WTC11 (cell line): Measurements from ENCODE around the gene CABP2.

Experiments used
- CBFB ChIP-seq: sonication (generic); formaldehyde crosslinking; IDR thresholded peaks from 2 replicates; pipeline ENCODE4 v1.8.1; 2022; ENCODE audit warnings: mild to moderate bottlenecking, low read depth, missing genetic modification reagents
- CDX4 ChIP-seq: fragments of 250-450 bp; sonication (Bioruptor Pico); IDR thresholded peaks from 2 replicates; pipeline ENCODE4 v1.9.0; 2021; ENCODE audit warnings: moderate library complexity, mild to moderate bottlenecking, inconsistent platforms, borderline replicate concordance
- CREM ChIP-seq: sonication (generic); formaldehyde crosslinking; IDR thresholded peaks from 2 replicates; pipeline ENCODE4 v1.8.1; 2022; ENCODE audit warnings: mild to moderate bottlenecking, missing genetic modification reagents, moderate library complexity
- CTCF ChIP-seq: fragments of 200-600 bp; IDR thresholded peaks from 2 replicates; pipeline ENCODE4 v1.8.0; 2022; ENCODE audit warnings: antibody characterized with exemption
- E2F4 ChIP-seq: sonication (generic); formaldehyde crosslinking; IDR thresholded peaks from 2 replicates; pipeline ENCODE4 v1.8.1; 2022; ENCODE audit warnings: low read depth, mild to moderate bottlenecking, moderate library complexity, missing genetic modification reagents, borderline replicate concordance
- FOXJ3 ChIP-seq: sonication (generic); formaldehyde crosslinking; IDR thresholded peaks from 2 replicates; pipeline ENCODE4 v1.9.0; 2021; ENCODE audit warnings: missing genetic modification reagents, mild to moderate bottlenecking, borderline replicate concordance
- GABPB1 ChIP-seq: sonication (generic); formaldehyde crosslinking; IDR thresholded peaks from 2 replicates; pipeline ENCODE4 v1.8.1; 2023; ENCODE audit warnings: mild to moderate bottlenecking, missing genetic modification reagents
- HMGXB4 ChIP-seq: sonication (generic); formaldehyde crosslinking; IDR thresholded peaks from 2 replicates; pipeline ENCODE4 v1.8.1; 2023; ENCODE audit warnings: mild to moderate bottlenecking, moderate library complexity, missing genetic modification reagents
- JAZF1 ChIP-seq: fragments of 250-450 bp; sonication (Bioruptor Pico); IDR thresholded peaks from 2 replicates; pipeline ENCODE4 v1.9.0; 2021; ENCODE audit warnings: moderate library complexity, mild to moderate bottlenecking, inconsistent platforms
- MAX ChIP-seq: sonication (generic); formaldehyde crosslinking; IDR thresholded peaks from 2 replicates; pipeline ENCODE4 v1.8.0; 2022; ENCODE audit warnings: mild to moderate bottlenecking, missing genetic modification reagents
- NR3C1 ChIP-seq: sonication (generic); formaldehyde crosslinking; conservative IDR thresholded peaks from 2 replicates; pipeline ENCODE4 v1.8.1; 2023; ENCODE audit warnings: low read depth, mild to moderate bottlenecking, missing genetic modification reagents
- SOX15 ChIP-seq: fragments of 250-450 bp; sonication (Bioruptor Pico); IDR thresholded peaks from 2 replicates; pipeline ENCODE4 v1.9.0; 2021; ENCODE audit warnings: mild to moderate bottlenecking
- TEAD4 ChIP-seq: sonication (generic); formaldehyde crosslinking; IDR thresholded peaks from 2 replicates; pipeline ENCODE4 v1.8.0; 2022; ENCODE audit warnings: mild to moderate bottlenecking, missing genetic modification reagents

- TF ChIP-seq GABPB1 (CRISPR knock-in tag), result no peak
- no peak for TF ChIP-seq JAZF1 (CRISPR knock-in tag)
- no peak for TF ChIP-seq SOX15 (CRISPR knock-in tag)
- TF ChIP-seq TEAD4 (CRISPR knock-in tag), result no peak
- TF ChIP-seq NR3C1 (CRISPR knock-in tag), result no peak
- no peak for TF ChIP-seq CBFB
- TF ChIP-seq CTCF, result no peak
- TF ChIP-seq CREM (CRISPR knock-in tag), result no peak
- no peak for TF ChIP-seq HMGXB4 (CRISPR knock-in tag)
- TF ChIP-seq E2F4 (CRISPR knock-in tag), result no peak
- no peak for TF ChIP-seq MAX (CRISPR knock-in tag)
- TF ChIP-seq FOXJ3 (CRISPR knock-in tag), result no peak
- no peak for TF ChIP-seq CDX4 (CRISPR knock-in tag)
These were observed 32.5 kb downstream of the CABP2 start for GRCh38 chr11:67490727-67491065.
